Activated T-helper 2 cell treated with anti-CD3 and anti-CD28 coated beads, Interferon-gamma antibody, Interleukin-2, Interleukin-4, amounts not matched to agents 10 μg/mL and 5 μg/mL and 100 μg/mL, durations not matched to agents 14 hours and 24 hours and 36 hours (primary cell): ENCODE data around the gene PRKCQ. TPM values are rescaled to one million over a fixed set of nuclear protein-coding genes. Genes with fewer than 3 reads are reported as not detected.
A peak's percentile ranks its signal among the peaks of the same experiment; 100 is the strongest.

Experiments
- DNase-seq: peaks from one replicate; pipeline ENCODE4 v3.0.0; 2021; ENCODE audit warnings: low spot score
- H3K27ac Mint-ChIP-seq: one replicate; pipeline ENCODE4 v1.8.0; 2021; ENCODE audit warnings: mixed read lengths
- H3K27me3 Mint-ChIP-seq: one replicate; pipeline ENCODE4 v1.8.0; 2021; ENCODE audit warnings: low read depth, mixed read lengths
- H3K36me3 Mint-ChIP-seq: one replicate; pipeline ENCODE4 v1.8.0; 2021; ENCODE audit warnings: low read depth, mixed read lengths
- H3K4me1 Mint-ChIP-seq: one replicate; pipeline ENCODE4 v1.8.0; 2021; ENCODE audit warnings: low read depth, mixed read lengths
- H3K4me3 Mint-ChIP-seq: one replicate; pipeline ENCODE4 v1.8.0; 2021; ENCODE audit warnings: low read depth, mild to moderate bottlenecking, moderate library complexity, mixed read lengths
- H3K9me3 Mint-ChIP-seq: one replicate; pipeline ENCODE4 v1.8.0; 2021; ENCODE audit warnings: mixed read lengths
- intact Hi-C: fragments of 100-400 bp; cut with micrococcal nuclease; formaldehyde crosslinking; loops from one replicate; pipeline ENCODE4 v1.15.1; 2023
- total RNA-seq: library from RNA; stranded (reverse); gene quantifications from 2 replicates; pipeline ENCODE4 v1.2.3, GENCODE V29; 2022

Gene PRKCQ
- total RNA-seq, 1 donor from 2014 or later, result 40.0 TPM

- H3K27ac Mint-ChIP-seq, result peak overlapping the region; percentile 79
- intact Hi-C loops, result loop anchor here (1.0 kb wide), 1 partner anchor 14 kb away; no protein-coding TSS in a partner anchor
- H3K27me3 Mint-ChIP-seq, result no peaks in the 10 kb centered on the region
- peaks cover 56% of the 10 kb centered on the region for H3K36me3 Mint-ChIP-seq
- no peak for DNase-seq
- H3K9me3 Mint-ChIP-seq, result peaks cover 14% of the 10 kb centered on the region
- peaks cover 67% of the 10 kb centered on the region for H3K4me1 Mint-ChIP-seq
- no peak overlapping the region for H3K4me3 Mint-ChIP-seq
These were observed 27.1 kb upstream of the PRKCQ start for GRCh38 chr10:6607182-6607581.

DNA sequence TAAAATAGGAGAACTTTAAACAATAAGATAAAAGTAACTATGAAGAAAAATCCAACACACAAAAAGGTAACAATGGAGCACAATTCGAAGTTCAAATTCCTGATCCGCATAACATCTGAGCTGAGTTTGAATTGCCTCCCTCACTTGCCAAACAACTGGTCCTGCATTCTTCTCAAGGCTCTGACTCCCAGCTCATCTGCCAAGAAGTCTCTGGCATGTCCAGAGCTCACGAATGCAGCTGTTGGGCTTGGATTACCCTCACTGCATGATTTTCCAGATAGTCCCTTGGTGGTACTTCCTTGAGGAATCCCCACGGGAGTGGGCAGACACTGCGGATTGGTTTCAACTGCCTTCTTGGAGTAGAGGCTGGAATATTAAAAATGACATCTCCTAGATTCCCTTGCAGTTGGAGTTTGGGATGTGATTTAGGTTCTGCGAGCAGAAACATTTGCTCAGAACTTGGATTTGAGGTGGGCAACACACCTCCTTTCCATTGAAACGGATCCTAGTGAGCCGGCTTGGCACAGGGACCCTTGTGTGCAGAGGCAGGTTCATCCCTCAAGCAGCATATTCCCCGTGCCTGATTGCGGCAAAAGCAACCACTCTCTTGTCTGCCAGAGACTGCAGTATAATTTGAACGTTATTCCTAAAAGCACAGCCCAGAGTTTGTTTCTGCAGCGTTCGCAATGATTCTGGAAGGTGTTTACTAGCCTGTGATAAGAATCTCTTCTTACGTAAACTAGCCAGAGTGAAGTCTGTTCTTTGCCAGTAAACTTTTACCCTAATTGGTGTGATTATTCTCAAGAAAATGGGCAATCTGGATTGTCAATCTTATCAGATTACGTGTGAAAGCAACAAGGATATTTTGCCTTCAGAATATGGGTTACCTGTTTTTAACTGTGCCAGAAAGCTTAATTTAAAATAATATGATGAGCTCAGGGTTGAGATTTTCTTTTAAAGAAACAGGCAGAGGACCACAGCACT is 23.4 kb upstream of the PRKCQ start:
- no peak for DNase-seq
- intact Hi-C loops, result no loop called here
- Mint-ChIP-seq H3K9me3 (peaks cover 4% of the 10 kb centered on the region), H3K4me3 (no peak overlapping the region), H3K27ac (no peak overlapping the region), H3K4me1 (peaks cover 72% of the 10 kb centered on the region), H3K36me3 (peaks cover 54% of the 10 kb centered on the region), H3K27me3 (no peaks in the 10 kb centered on the region)

- no peaks in the 10 kb centered on the region for H3K9me3 Mint-ChIP-seq
- no peak overlapping the region for H3K4me3 Mint-ChIP-seq
- intact Hi-C loops, result no loop called here
These were observed 22.6 kb upstream of the PRKCQ start for GRCh38 chr10:6602700-6603084.

GRCh38 chr10:6602026-6602699 is 22.1 kb upstream of the PRKCQ start:
- H3K4me3 Mint-ChIP-seq, result no peak overlapping the region
- intact Hi-C loops, result no loop called here
- peaks cover 72% of the 10 kb centered on the region for H3K4me1 Mint-ChIP-seq
- no peaks in the 10 kb centered on the region for H3K9me3 Mint-ChIP-seq
- H3K27me3 Mint-ChIP-seq, result no peaks in the 10 kb centered on the region
- no peak overlapping the region for H3K27ac Mint-ChIP-seq
- DNase-seq, result no peak
- H3K36me3 Mint-ChIP-seq, result peaks cover 48% of the 10 kb centered on the region

More at GRCh38 chr10:6602700-6603084, 22.6 kb upstream of the PRKCQ start:
- H3K36me3 Mint-ChIP-seq, result peaks cover 48% of the 10 kb centered on the region
- H3K27me3 Mint-ChIP-seq, result no peaks in the 10 kb centered on the region
- H3K4me1 Mint-ChIP-seq, result peaks cover 72% of the 10 kb centered on the region
- H3K27ac Mint-ChIP-seq, result no peak overlapping the region
- no peak for DNase-seq

DNA sequence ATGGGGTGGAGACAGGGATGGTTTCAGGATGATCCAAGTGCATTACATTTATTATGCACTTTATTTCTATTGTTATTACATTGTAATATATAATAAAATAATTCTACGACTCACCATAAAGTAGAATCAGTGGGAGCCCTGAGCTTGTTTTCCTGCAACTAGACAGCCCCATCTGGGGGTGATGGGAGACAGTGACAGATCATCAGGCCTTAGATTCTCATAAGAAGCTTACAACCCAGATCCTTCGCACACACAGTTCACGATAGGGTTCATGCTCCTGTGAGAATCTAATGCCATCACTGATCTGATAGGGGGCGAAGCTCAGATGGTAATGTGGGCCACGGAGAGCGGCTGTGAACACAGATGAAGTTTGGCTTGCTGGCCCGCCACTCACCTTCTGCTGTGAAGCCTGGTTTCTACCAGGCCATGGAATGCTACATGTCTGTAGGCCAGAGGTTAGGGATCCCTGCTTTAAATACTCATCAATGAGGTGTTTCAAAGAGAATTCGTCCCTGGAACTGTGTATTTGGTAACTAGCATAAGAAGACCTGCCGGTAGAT is 21.2 kb upstream of the PRKCQ start:
- Mint-ChIP-seq H3K36me3 (peaks cover 45% of the 10 kb centered on the region), H3K4me3 (no peak overlapping the region), H3K27me3 (no peaks in the 10 kb centered on the region), H3K27ac (no peak overlapping the region), H3K9me3 (no peaks in the 10 kb centered on the region), H3K4me1 (peaks cover 72% of the 10 kb centered on the region)
- intact Hi-C loops, result no loop called here
- DNase-seq, result no peak

- intact Hi-C loops, result no loop called here
- H3K27me3 Mint-ChIP-seq, result no peaks in the 10 kb centered on the region
- H3K4me1 Mint-ChIP-seq, result peaks cover 74% of the 10 kb centered on the region
- H3K27ac Mint-ChIP-seq, result peak overlapping the region; percentile 39
- peaks cover 39% of the 10 kb centered on the region for H3K36me3 Mint-ChIP-seq
- H3K9me3 Mint-ChIP-seq, result no peaks in the 10 kb centered on the region
- H3K4me3 Mint-ChIP-seq, result no peak overlapping the region
- no peak for DNase-seq
These were observed 20.3 kb upstream of the PRKCQ start for GRCh38 chr10:6600224-6600987.

DNA sequence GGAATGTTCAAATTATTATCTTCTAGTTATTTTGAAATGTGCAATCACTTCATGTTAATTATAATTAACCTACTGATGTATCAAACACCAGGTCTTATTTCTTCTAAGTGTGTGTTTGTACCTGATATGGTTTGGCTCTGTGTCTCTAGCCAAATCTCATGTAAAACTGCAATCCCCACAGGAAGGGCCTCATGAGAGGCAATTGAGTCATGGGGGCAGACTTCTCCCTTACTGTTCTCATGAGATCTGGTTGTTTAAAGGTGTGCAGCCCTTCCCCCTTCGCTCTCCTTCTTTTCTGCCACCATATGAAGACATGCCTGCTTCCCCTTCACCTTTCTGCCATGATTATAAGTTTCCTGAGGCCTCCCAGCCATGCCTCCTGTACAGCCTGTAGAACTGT is 18.6 kb upstream of the PRKCQ start:
- intact Hi-C loops, result no loop called here
- Mint-ChIP-seq H3K4me3 (no peak overlapping the region), H3K36me3 (peaks cover 37% of the 10 kb centered on the region), H3K4me1 (peaks cover 71% of the 10 kb centered on the region), H3K27me3 (no peaks in the 10 kb centered on the region), H3K9me3 (no peaks in the 10 kb centered on the region), H3K27ac (peak overlapping the region; percentile 52)
- no peak for DNase-seq

- intact Hi-C loops, result loop anchor here (2.0 kb wide), 1 partner anchor 15 kb away; no protein-coding TSS in a partner anchor
- H3K4me3 Mint-ChIP-seq, result no peak overlapping the region
- H3K27ac Mint-ChIP-seq, result peak overlapping the region; percentile 75
- DNase-seq, result no peak
- peaks cover 81% of the 10 kb centered on the region for H3K4me1 Mint-ChIP-seq
- peaks cover 46% of the 10 kb centered on the region for H3K36me3 Mint-ChIP-seq
- H3K9me3 Mint-ChIP-seq, result no peaks in the 10 kb centered on the region
- H3K27me3 Mint-ChIP-seq, result no peaks in the 10 kb centered on the region
These were observed 17.4 kb upstream of the PRKCQ start for GRCh38 chr10:6597478-6597877.

DNA sequence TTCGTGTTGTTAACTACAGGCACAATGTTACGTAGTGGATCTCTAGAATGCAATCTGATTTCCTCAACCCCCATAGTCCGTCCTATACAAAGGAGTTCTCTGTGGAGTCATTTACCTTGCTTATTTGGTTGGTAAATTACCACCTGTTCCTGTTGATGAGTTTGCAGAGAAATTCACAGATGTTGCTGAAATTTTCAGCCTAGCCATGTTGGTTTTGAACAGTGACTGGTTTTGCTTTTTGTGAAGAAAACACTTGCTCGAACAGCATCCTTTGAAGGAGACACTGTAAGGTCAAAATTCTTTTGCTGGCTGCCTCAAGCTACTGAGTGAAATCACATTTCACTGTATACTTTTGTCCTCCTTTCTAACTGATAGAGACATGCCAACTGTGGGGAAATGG is 15.4 kb upstream of the PRKCQ start:
- Mint-ChIP-seq H3K27ac (no peak overlapping the region), H3K9me3 (no peaks in the 10 kb centered on the region), H3K4me1 (peaks cover 82% of the 10 kb centered on the region), H3K4me3 (no peak overlapping the region), H3K36me3 (peaks cover 59% of the 10 kb centered on the region), H3K27me3 (no peaks in the 10 kb centered on the region)
- DNase-seq, result no peak
- intact Hi-C loops, result no loop called here

DNA sequence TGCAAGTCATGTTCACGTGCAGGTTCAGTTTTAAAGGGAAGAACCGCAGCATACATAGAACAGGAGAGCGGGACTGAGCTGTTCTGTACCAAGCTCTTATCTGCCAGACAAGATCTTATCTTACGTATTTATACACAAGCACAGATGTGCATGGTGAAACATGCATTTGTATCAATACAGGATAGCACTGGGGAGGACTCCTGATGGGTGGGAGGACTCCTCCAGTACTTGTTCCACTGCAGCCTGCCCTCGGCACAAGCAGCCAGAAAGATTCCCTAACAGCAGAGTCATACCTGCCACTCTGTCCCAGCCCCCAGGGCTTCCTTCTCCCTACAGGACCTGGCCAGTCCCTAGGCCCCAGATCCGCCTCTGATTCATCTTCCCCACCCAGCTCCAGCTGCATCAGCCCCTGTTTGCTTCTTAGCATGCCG is 13.2 kb upstream of the PRKCQ start:
- Mint-ChIP-seq H3K36me3 (peaks cover 65% of the 10 kb centered on the region), H3K9me3 (no peaks in the 10 kb centered on the region), H3K27me3 (no peaks in the 10 kb centered on the region), H3K4me1 (peaks cover 81% of the 10 kb centered on the region), H3K27ac (peak overlapping the region; percentile 65), H3K4me3 (peak overlapping the region; percentile 31)
- no peak for DNase-seq
- intact Hi-C loops, result loop anchor here (1.0 kb wide), 3 partner anchors 14 to 51 kb away; no protein-coding TSS in a partner anchor

DNA sequence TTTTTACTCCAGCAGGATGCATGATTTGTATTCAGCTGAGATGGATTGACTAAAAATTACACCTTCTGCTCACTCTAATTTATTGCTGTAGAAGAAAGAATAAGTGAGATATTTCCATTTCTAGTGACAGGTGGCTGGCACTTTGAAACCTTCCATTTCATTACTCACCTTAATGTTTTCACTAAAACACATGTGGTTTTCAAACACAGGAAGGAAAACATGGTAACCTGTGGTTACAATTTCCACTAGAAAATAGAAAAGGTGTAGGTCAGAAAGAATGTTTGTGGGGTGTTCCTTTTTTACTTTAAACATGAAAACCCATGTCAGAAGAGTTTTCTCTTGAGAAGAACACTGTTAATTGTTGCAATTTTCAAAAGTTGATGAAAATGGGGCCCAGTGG is 12.0 kb upstream of the PRKCQ start:
- Mint-ChIP-seq H3K27me3 (no peaks in the 10 kb centered on the region), H3K4me1 (peaks cover 79% of the 10 kb centered on the region), H3K27ac (peak overlapping the region; percentile 81), H3K4me3 (peak overlapping the region; percentile 23), H3K9me3 (no peaks in the 10 kb centered on the region), H3K36me3 (peaks cover 68% of the 10 kb centered on the region)
- intact Hi-C loops, result loop anchor here (1.0 kb wide), 1 partner anchor 9 kb away; no protein-coding TSS in a partner anchor
- DNase-seq, result no peak

DNA sequence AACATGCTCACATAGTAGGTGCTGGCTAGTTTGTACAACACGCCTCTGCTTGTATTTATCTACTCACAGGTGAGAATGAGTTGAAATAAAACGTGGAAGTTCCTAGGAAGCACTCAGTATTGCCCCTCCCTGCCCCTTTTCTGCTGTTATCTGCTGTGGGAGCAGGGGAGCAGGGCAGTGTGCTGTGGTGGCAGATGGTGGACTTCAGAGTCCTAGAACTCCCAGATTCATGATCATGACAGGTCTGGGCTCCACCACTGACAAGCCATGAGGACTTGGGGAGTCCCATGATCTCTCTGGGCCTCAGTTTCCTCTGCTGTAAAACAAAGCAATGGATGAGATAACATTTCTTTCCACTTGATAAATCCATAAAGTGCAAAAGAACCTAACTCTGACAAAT is 11.6 kb upstream of the PRKCQ start:
- DNase-seq, result no peak
- H3K36me3 Mint-ChIP-seq, result peaks cover 68% of the 10 kb centered on the region
- no peaks in the 10 kb centered on the region for H3K9me3 Mint-ChIP-seq
- H3K27ac Mint-ChIP-seq, result peak overlapping the region; percentile 58
- H3K27me3 Mint-ChIP-seq, result no peaks in the 10 kb centered on the region
- intact Hi-C loops, result loop anchor here (1.0 kb wide), 1 partner anchor 8 kb away; no protein-coding TSS in a partner anchor
- H3K4me1 Mint-ChIP-seq, result peaks cover 76% of the 10 kb centered on the region
- no peak overlapping the region for H3K4me3 Mint-ChIP-seq
